Amygdala (tissue), 56 donors: ENCODE data around the gene AP1B1.
A peak's percentile ranks its signal among the peaks of the same experiment; 100 is the strongest.

Experiments
- DNase-seq, 56 donors: peaks; one replicate each; lab custom pipeline; 2025; lab: John Stamatoyannopoulos, UW

The AP1B1 gene

DNA sequence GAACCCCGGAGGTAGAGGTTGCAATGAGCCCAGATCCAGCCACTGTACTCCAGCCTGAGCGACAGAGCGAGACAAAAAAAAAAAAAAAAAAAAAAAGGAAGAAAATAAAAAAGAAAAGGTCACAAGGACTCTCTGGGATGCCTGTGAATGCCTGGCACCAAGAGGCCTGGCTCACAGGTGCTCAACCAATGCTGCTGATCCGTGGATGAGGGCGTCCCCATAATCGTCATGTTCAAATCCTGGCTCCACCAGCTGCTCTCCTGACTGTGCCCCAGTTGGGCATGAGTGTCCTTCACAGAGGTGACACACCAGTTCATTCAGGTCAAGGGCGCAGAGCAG is 82.6 kb downstream of the AP1B1 start:
- DNase-seq: no peak

DNA sequence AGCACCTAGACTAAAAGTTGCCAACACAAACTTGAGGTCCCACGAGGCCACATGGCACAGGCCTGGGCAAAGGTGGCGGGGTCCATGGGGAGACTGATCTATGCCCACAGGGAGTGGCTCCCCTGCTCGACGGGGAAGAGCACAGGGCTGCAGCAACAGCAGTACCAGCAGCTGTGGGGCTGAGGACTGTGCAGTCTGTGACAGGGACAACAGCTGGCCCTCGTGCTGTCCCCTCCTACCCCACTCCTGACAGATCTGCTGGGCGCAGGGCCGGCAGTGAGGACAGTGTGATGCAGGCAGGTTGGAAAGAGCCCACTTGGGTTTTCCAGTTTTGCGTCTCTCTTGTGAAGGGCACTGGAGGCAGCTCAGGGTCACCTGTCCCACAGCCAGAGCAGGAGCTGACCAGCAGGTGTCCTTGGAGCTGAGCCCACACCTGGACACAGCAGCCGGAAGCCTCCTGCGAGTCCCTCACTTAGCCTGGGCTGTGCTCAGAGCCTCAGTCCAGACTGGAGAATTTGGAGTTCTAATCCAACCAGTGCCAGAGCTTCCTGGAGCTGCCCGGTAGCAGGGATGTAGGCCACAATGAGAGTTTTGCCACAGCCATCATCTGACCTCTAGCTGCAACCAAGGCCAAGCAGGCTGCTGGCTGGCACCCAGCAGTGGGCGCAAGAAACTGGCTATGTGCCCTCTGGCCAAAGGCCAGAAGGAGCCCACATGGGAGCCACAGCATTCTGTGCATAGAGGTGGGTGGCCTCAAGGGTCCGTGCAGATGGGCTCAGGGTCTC is 85.5 kb downstream of the AP1B1 start:
- peak in 11 of 56 donors; percentile 30 to 72 (median 46) for DNase-seq

DNA sequence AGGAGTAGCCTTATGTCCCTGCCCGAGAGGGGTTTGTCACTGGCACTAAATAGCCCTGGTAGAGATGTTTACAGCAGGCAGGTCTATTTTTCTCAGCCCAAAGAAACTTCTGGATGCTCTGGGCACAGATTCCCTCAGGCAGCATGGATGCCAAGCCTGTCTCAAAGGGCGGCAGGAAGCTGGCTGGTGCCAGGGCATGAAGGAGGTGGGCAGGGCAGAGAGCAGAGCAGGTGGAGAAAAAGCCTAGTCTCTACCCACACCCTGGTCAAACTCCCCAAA is 86.0 kb downstream of the AP1B1 start:
- peak in 4 of 56 donors; percentile 27 to 39 (median 33) for DNase-seq

DNA sequence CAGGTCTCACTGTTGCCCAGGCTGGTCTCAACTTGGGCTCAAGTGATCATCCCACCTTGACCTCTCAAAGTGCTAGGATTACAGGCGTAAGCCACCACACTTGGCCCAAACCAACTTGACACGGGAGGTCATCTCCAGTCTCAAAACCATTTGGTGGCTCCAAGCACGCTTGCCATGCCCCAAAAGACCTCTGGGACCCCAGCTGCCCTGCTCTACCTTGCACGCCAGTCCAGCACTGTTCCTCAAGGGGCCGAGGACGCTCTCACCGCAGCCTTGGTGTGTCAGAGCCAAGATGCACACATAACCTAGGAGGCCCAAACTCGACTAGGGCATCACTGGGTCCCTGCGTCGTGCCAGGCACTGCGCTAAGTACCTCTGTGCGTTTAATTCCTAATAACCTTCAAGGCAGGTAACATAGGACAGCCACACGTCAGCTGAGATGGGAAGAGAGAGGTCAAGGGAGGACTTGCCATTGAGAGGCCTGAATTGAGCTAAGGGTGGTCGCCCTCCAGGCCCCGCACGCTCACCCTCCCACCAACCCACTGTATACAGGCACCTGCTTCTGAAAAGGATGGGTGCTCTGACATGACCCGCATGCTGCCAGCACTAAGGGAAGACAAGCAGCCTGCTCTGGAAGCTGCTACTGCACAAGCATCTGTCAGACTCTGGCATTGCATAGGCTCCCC is 86.5 kb downstream of the AP1B1 start:
- no peak for DNase-seq

DNA sequence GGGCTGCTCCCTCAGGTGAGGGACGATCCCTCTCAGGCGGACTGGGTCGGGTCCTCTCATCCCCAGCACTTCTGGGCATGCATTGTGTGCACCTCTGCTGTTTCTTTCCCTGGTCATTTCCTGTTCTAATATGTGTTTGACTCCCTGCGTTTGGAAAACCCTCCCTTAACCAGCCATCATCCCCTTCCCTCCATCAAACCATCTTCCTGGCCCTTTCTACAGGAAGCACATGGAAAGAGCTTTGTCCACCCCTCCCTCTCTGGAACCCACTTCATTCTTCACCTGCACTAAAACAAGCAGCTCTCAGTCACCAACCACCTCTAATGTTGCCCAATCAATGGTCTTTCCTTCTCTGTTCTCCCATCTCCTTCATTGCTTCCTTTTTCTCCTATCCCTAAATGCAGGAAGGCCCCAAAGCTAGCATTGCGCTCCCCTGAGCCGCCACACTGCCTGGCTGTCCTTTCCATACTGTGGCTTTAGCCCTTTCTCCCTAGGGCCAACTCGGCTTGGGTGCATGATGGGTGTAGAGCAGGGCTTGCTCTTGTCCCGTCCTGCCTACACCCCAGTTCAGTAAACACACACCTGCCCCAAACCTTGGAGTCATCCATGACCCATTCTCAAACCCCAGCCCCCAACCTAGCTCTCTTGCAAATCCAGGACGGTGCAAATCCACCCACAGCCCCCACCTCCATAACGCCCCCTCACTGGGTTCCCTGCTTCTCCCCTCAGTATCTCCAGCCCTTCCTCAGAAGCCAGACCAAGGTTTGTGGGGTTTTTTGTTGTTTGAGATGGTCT is 87.4 kb downstream of the AP1B1 start:
- DNase-seq: no peak

DNA sequence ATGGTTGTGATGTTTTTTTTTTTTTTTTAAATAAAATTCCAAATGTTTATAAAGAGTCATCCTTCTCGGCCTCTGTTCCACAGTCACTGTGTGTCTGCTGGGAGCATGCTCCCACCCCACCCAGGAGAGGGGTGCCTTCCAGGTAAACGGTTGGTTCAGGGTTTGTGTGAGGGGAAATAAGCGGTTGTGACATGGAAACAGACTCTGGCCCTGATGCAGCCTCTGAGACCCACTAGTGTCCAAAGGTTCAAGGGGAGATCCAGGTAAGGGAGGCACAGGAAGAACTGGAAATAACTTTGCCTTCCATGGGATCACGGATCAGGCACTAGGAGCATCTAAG is 87.9 kb downstream of the AP1B1 start:
- DNase-seq: no peak

DNA sequence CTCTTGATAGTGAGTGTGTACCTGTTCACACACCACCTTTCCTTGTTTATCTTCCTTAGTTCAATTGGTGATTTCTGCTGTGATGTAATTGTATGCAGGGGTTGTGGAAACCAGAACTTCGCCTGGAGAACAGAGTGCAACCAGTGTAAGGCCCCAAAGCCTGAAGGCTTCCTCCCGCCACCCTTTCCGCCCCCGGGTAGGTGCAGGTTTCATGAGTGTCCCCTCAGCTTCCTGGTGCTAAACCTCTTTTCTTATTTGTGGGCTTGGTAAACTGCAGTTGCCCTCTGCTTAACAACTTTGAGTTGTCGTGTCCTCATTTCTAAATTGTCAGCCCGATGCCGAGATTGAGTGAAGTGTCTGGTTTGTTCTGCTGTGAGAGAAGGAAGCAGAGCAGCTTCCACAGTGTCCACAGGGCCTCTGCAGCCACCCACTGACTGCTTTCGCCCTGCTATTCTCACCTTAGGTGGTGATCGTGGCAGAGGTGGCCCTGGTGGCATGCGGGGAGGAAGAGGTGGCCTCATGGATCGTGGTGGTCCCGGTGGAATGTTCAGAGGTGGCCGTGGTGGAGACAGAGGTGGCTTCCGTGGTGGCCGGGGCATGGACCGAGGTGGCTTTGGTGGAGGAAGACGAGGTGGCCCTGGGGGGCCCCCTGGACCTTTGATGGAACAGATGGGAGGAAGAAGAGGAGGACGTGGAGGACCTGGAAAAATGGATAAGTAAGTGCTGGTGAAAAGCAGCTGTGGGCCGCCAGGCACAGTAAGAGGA is 89.1 kb downstream of the AP1B1 start:
- DNase-seq: no peak

DNA sequence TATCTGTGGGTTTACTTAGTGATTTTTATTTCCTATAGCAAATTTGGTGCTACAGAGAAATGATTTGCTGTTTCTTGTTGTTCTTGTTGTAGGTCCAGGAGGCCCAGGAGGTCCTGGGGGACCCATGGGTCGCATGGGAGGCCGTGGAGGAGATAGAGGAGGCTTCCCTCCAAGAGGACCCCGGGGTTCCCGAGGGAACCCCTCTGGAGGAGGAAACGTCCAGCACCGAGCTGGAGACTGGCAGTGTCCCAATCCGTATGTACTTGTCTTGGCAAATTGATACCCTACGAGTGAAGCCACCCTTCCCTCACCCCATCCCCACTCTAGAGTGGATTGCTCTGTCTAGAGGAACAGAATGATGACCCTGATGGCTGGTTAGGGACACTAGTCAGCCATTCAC is 89.7 kb downstream of the AP1B1 start:
- DNase-seq: no peak

DNA sequence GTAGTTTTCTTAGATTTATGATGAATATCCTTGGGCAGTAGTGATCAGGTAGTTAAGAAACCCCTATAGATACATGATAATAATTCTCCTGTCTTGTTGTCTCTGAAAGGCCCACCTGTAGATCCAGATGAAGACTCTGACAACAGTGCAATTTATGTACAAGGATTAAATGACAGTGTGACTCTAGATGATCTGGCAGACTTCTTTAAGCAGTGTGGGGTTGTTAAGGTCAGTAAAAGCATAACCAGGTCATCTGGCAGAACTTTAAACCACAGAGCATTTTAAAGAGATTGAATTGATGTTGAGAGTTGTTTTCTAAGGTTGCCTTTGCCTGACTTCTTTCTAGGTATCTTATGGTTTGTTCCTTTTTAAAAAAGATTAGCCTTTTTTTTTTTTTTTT is 96.0 kb downstream of the AP1B1 start:
- DNase-seq: no peak

DNA sequence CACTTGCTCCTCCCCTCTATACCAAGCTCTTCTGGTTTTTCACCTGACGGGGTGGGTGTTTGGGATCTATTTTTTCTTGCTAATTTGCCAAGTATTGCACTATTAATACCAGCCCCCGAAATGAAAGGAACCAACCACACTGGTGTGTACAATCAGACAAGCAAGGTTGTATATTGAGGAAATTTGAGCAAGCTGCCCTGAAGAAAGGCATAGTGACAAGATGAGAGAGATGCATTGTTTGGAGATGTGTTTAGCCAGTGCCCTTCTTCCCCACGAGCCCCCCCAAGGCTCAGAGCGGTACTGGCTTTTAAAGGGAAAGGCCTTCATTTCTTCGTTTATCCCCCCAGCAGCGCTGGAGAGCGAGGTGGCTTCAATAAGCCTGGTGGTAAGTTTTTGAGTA is 97.2 kb downstream of the AP1B1 start:
- DNase-seq: no peak

DNA sequence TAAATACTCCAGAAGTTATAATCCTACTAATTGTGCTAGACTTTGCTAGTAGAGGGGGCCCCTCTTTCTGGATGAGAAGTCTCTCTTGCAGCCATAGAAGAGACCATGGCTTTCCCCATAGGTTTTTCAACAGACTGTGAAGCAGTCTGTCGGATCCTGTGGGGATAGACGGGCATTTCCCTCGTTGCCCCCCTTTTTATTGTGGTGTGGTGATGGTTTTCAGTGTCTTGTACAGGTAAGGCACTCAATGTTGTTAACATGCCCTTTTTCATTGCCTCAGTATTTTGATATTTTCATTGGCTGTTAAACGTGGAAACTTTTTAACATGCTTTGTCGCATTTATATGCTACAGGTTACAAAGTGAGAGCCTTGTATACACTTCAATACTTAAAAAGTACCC is 98.3 kb downstream of the AP1B1 start:
- DNase-seq: no peak

DNA sequence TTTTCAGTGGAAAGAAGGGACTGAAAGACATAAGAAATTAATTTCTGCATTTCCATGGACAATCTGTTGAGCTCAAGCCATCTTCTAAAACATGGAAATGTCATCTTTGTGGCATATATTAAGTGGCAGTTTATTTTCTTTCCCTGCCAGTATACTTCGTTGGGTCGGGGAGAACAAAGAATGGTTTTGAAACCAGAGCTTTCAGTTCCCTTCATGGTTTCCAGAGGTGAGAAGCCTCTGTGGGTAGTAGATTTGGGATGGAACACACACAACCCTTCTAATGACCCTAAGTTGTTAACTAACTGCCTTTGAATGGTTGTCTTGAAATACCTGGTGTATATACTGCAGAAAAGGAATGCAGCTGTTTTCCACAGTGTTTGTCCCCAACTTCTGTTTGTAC is 99.5 kb downstream of the AP1B1 start:
- no peak for DNase-seq

DNA sequence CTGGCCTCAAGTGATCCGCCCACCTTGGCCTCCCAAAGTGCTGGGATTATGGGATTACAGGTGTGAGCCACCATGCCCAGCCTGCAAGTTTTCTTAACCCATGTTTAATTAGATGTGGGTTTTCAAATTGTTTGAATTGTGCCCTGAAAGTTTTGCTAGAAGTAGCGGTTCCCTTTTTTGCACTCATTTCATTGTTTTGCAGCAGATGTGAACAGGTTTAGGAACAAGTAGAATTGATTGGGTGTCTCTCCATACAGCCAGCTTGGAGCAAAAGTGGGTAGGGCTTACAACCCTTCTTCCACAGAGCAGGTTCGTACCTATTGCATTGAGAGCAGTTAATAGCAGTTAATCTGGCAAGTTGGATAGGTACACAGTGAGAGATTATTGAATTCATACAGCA is 104.2 kb downstream of the AP1B1 start:
- no peak for DNase-seq

DNA sequence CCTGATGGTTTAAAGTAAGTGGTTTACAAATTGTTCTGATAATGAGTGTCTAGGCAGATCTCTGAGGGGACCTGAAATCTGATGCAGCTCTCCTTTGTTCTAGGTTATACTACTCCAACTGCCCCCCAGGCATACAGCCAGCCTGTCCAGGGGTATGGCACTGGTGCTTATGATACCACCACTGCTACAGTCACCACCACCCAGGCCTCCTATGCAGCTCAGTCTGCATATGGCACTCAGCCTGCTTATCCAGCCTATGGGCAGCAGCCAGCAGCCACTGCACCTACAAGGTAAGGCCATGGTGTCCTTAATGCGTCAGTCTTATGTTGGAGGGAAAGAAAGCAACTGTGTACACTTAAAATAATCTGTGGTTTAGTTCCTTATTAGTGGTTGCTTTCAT is 110.4 kb downstream of the AP1B1 start:
- DNase-seq: no peak
